Glutamatergic neuron (in vitro differentiated cells): Measurements from ENCODE around the gene CARMIL1. TPM values are rescaled to one million over a fixed set of nuclear protein-coding genes. Genes with fewer than 3 reads are reported as not detected.

Experiments
- DNase-seq: peaks from one replicate; pipeline ENCODE4 v3.0.0; 2022
- H3K27ac Mint-ChIP-seq: one replicate; pipeline ENCODE4 v1.8.0; 2020; ENCODE audit warnings: mild to moderate bottlenecking, mixed read lengths, inconsistent platforms; ENCODE audit not compliant: unreplicated experiment
- H3K27me3 Mint-ChIP-seq: one replicate; pipeline ENCODE4 v1.8.0; 2020; ENCODE audit warnings: mild to moderate bottlenecking, moderate library complexity, mixed read lengths, inconsistent platforms; ENCODE audit not compliant: unreplicated experiment
- H3K36me3 Mint-ChIP-seq: one replicate; pipeline ENCODE4 v1.8.0; 2020; ENCODE audit warnings: mild to moderate bottlenecking, mixed read lengths, inconsistent platforms; ENCODE audit not compliant: unreplicated experiment
- H3K4me1 Mint-ChIP-seq: one replicate; pipeline ENCODE4 v1.8.0; 2020; ENCODE audit warnings: mild to moderate bottlenecking, low read depth, mixed read lengths, inconsistent platforms; ENCODE audit not compliant: unreplicated experiment
- H3K4me3 Mint-ChIP-seq: one replicate; pipeline ENCODE4 v1.8.0; 2020; ENCODE audit warnings: mild to moderate bottlenecking, mixed read lengths, inconsistent platforms; ENCODE audit not compliant: unreplicated experiment
- H3K9me3 Mint-ChIP-seq: one replicate; pipeline ENCODE4 v1.8.0; 2020; ENCODE audit warnings: mild to moderate bottlenecking, moderate library complexity, mixed read lengths, inconsistent platforms; ENCODE audit not compliant: unreplicated experiment
- CTCF ChIP-seq: fragments of 200-600 bp; sonication (generic); IDR thresholded peaks from one replicate; pipeline ENCODE4 v1.5.0; 2021; ENCODE audit not compliant: partially characterized antibody, unreplicated experiment
- total RNA-seq: library from RNA; stranded (reverse); fragmentation: NEBNext Ultra II Directional; extraction: Animal tissue kit (Norgen Biotek cat#: 25700); gene quantifications from one replicate; pipeline ENCODE4 v1.2.1, GENCODE V29; 2021; ENCODE audit not compliant: unreplicated experiment

The CARMIL1 gene
- total RNA-seq, 1 donor from 2014 or later: 4.8 TPM

- peaks cover 33% of the 10 kb centered on the region for H3K4me1 Mint-ChIP-seq
- no peaks in the 10 kb centered on the region for H3K36me3 Mint-ChIP-seq
- no peak overlapping the region for H3K4me3 Mint-ChIP-seq
- no peak overlapping the region for H3K27ac Mint-ChIP-seq
- TF ChIP-seq CTCF: no peak
- peaks cover 2% of the 10 kb centered on the region for H3K9me3 Mint-ChIP-seq
- H3K27me3 Mint-ChIP-seq: no peaks in the 10 kb centered on the region
- DNase-seq: no peak
Observed at GRCh38 chr6:25326960-25327359, 47.8 kb downstream of the CARMIL1 start.

- Mint-ChIP-seq H3K27ac (no peak overlapping the region), H3K4me1 (peaks cover 33% of the 10 kb centered on the region), H3K36me3 (no peaks in the 10 kb centered on the region), H3K9me3 (peaks cover 2% of the 10 kb centered on the region), H3K27me3 (no peaks in the 10 kb centered on the region), H3K4me3 (no peak overlapping the region)
- no peak for TF ChIP-seq CTCF
- no peak for DNase-seq
Observed at GRCh38 chr6:25327432-25327831, 48.3 kb downstream of the CARMIL1 start.

GRCh38 chr6:25329161-25329817, 50.1 kb downstream of the CARMIL1 start:
- H3K27ac Mint-ChIP-seq: no peak overlapping the region
- H3K27me3 Mint-ChIP-seq: no peaks in the 10 kb centered on the region
- DNase-seq: no peak
- no peak overlapping the region for H3K4me3 Mint-ChIP-seq
- no peaks in the 10 kb centered on the region for H3K36me3 Mint-ChIP-seq
- H3K4me1 Mint-ChIP-seq: peaks cover 22% of the 10 kb centered on the region
- TF ChIP-seq CTCF: no peak
- peaks cover 2% of the 10 kb centered on the region for H3K9me3 Mint-ChIP-seq

GRCh38 chr6:25329982-25330381, 50.8 kb downstream of the CARMIL1 start:
- TF ChIP-seq CTCF: no peak
- no peak for DNase-seq
- no peak overlapping the region for H3K4me3 Mint-ChIP-seq
- no peaks in the 10 kb centered on the region for H3K36me3 Mint-ChIP-seq
- no peaks in the 10 kb centered on the region for H3K27me3 Mint-ChIP-seq
- no peak overlapping the region for H3K27ac Mint-ChIP-seq
- H3K9me3 Mint-ChIP-seq: peaks cover 2% of the 10 kb centered on the region
- peaks cover 19% of the 10 kb centered on the region for H3K4me1 Mint-ChIP-seq

- peaks cover 2% of the 10 kb centered on the region for H3K9me3 Mint-ChIP-seq
- TF ChIP-seq CTCF: no peak
- H3K4me1 Mint-ChIP-seq: peaks cover 19% of the 10 kb centered on the region
- no peaks in the 10 kb centered on the region for H3K27me3 Mint-ChIP-seq
- no peak overlapping the region for H3K4me3 Mint-ChIP-seq
- DNase-seq: peak; percentile 24
- H3K27ac Mint-ChIP-seq: no peak overlapping the region
- no peaks in the 10 kb centered on the region for H3K36me3 Mint-ChIP-seq
Observed at GRCh38 chr6:25330796-25331685, 51.9 kb downstream of the CARMIL1 start.
